Articular chondrocyte of knee joint (primary cell): ENCODE measurements around the gene ALKBH5. TPM values are rescaled to one million over a fixed set of nuclear protein-coding genes. Genes with fewer than 3 reads are reported as not detected.

Experiments used
- total RNA-seq: library from RNA; depleted of rRNA; stranded (reverse); fragments of >200 nt; gene quantifications from 2 replicates; pipeline ENCODE4 v1.2.3, GENCODE V29; 2012

ALKBH5 gene
- 147 and 150 TPM in 2 replicates for total RNA-seq

DNA sequence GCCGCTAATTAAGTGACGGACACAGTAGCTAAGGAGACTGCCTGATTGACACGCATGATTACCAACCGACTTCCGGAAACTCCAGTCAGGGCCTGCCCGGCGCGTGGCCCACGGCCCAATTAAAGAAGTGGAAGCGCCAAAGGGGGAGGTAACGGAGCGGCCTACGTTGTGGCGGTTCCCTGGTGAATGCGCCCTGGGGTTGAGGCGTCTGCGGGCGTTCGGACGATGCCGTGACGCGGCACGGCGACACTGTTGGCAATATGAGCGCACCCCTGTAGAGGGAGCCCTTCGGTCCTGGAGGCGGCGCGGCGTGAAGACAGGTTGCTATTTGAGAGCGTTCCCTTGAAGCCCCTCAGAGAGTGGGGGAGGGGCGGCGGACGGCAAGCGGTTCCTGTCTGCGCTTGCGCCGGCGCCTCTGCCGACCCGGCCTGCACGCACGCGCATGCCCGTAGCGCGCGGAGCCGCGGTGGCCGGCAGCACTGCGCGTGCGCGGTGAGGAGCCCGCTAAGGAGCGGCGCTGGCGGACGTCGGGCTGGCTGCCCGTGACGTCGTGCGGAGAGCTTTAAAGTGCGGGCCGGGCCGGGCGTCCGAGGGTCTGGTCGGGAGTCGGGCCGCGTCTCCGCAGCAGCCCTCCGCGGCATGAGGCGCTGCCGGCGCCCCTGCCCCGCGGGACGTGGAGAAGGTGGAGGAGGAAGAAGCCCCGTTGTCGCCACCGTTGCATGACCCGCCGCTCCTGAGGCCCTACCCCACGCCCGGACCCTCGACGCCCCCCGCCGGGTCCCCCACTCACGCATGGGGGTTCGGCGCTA, at the start of gene ALKBH5:
Gene ALKBH5, plus strand, starts transcription at position 495 of the 809 bp plus-strand sequence. CDS start 416 bp downstream, outside the sequence.

DNA sequence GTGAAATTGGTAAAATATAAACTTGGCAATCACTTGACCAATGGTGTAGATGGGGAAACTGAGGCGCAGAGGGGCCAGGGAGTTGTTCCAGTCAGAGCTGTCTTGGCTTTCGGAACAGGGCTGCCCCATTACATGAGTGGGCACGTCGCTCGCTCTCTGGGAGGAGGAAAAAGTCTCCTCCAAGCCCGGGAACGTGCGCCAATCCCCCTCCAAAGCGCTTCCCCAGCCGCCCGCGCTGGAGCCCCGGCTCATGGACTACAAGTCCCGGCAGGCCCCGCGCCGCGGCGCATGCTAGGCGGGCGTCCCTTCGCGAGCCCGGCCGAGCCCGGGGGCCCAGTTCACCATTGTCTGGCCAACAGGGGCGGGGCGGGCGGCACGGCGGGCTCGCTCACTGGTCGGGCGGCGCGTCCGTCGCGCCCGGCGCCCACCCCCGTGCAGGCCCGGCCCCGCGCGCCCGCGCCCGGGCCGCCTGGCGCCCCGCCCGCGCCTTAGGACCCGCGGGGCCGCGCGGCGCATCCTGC, 41.6 kb downstream of the ALKBH5 start, which contains the start of gene LLGL1:
Gene LLGL1, plus strand, starts transcription at position 515 of the 521 bp plus-strand sequence. CDS start 48 bp downstream, outside the sequence.

DNA sequence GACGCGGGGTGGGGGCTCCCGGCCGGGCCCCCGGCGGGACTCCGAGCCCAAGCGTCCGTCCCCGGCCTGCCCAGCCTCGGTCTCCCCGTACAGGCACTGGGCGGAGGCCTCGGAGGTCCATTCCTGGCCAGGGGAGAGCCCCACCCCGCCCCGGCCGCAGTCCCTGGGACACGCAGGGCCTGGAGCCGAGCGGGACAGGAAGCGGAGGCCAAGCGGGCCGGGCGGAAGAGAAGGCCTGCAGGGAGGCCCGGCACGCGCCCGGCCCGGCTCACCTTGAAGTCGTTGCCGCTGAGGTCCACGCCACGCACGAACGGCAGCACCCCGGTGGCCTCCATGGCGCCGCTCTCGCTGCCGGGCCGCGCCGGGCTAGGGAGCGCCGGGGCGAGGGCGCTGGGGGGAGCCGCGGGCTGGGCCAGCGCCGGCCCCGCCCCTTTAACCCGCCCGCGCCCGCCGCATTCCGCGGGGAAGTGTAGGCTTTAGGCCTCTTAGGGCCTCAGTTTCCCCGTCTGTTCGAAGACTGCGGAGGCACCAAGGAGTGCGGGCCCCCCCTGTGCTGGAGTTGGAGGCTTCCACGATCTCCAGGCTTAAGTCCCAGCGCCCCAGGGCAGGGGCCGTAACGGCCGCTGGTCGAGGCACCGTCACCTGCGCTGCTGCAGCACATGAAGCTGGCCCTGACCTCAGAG, 74.9 kb downstream of the ALKBH5 start, which contains the start of gene FLII:
Gene FLII, minus strand, starts transcription at position 383 of the 683 bp plus-strand sequence. Its CDS starts 48 bp downstream, at position 335.

Other genes starting within 250 kb of the ALKBH5 start
- 42.6 and 60.2 TPM in 2 replicates for gene TOM1L2, start 211.4 kb upstream of the ALKBH5 start, total RNA-seq
- 2.1 and 2.7 TPM in 2 replicates for gene DRC3, start 211.0 kb upstream of the ALKBH5 start, total RNA-seq
- gene ATPAF2, start 144.7 kb upstream of the ALKBH5 start, total RNA-seq = 14.8 and 18.4 TPM in 2 replicates
- 14.2 and 18.0 TPM in 2 replicates for gene GID4, start 144.4 kb upstream of the ALKBH5 start, total RNA-seq
- gene DRG2, start 95.9 kb upstream of the ALKBH5 start, total RNA-seq = 30.4 and 37.0 TPM in 2 replicates
- gene MYO15A, start 75.1 kb upstream of the ALKBH5 start, total RNA-seq = 0.86 and 1.4 TPM in 2 replicates
- 39.0 and 39.9 TPM in 2 replicates for gene LLGL1, start 41.8 kb downstream of the ALKBH5 start, total RNA-seq
- 226 and 239 TPM in 2 replicates for gene FLII, start 74.9 kb downstream of the ALKBH5 start, total RNA-seq
- gene MIEF2, start 76.8 kb downstream of the ALKBH5 start, total RNA-seq = 16.7 and 19.1 TPM in 2 replicates
- 37.7 and 47.0 TPM in 2 replicates for gene TOP3A, start 131.2 kb downstream of the ALKBH5 start, total RNA-seq
- 22.1 and 22.5 TPM in 2 replicates for gene SMCR8, start 131.5 kb downstream of the ALKBH5 start, total RNA-seq
- gene SHMT1, start 179.7 kb downstream of the ALKBH5 start, total RNA-seq = 12.2 and 16.1 TPM in 2 replicates
- not detected in 2 replicates for gene EVPLL, start 193.9 kb downstream of the ALKBH5 start, total RNA-seq